ENCODE data around the gene CCN2.

Gene CCN2

GRCh38 chr6:131963063-131963462 lies 11.9 kb upstream of the CCN2 start:
- no peak for DNase-seq

DNA sequence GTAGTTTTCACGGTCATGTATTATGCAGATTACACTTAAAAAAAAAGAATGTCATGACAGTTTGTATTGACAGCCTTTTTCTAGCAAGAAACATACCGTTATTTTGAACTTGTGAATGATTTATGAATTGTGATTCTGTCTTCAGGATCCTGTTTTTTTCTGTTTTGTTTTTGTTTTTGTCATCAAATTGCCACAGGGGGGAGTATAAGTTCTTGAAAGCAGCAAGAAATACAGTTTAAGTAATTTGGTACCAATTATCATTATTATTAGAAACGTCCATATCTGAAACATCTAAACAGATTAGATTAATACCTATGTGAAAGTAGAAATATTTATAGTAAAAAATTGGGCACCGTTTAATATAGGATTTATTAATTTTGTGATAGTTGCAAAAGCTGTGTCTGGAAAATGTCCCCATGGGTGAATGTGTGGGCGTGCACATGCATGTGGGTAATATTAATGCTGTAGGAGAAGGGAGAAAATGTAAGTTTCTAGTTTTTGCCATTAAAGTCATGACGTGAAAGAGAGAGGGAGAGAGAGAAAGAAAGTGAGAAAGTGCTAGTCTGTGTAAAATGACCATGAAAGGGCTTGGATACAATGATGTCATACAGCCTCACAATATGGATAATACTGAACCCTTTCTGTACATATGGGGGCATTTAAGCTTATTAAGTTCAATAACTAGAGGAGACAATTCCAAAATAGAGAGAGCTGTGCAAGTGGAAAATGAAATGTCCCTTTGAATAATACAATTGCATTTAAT lies 9.4 kb upstream of the CCN2 start:
- DNase-seq: no peak

- DNase-seq: no peak
Observed at GRCh38 chr6:131958542-131959470, 7.6 kb upstream of the CCN2 start.

GRCh38 chr6:131958095-131958494 lies 6.9 kb upstream of the CCN2 start:
- no peak for DNase-seq

DNA sequence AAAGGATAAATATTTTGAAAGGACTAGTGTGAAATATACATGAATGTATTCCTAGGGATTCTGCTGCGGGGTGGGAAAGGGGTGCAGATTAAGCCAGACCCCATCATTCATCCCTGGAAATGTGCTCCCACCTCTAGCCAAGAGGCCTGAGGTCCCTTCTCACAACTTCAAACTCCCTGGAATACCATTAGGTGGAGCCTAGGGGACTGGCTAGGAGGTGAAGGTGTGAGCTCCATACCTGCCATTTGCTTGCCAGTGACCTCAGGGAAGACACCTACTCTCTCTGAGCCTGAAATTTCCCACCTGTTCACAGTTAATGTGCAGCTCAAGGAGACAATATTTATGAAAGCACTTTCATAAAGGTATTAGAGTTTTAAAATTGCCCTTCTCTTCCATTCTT lies 4.7 kb upstream of the CCN2 start:
- no peak for DNase-seq

DNA sequence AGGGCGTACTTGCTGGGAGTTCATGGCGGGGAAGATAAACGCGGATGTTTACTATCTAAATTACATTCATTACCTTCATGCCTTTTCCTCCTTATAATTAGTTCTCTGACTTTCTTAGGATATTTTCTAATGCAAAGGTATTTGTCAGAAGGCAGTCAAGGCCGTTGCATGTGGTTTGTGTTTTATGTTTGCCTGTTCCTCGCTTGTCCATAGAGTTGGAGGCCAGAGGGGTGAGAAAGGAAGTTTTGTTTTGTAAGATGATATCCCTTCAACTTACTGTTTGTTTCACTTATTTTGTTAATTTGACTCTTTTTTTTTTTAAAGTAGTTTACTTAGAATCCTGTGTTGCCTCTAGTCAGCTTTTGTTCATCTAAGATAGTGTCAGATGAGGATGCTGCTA lies 4.0 kb upstream of the CCN2 start:
- no peak for DNase-seq

DNA sequence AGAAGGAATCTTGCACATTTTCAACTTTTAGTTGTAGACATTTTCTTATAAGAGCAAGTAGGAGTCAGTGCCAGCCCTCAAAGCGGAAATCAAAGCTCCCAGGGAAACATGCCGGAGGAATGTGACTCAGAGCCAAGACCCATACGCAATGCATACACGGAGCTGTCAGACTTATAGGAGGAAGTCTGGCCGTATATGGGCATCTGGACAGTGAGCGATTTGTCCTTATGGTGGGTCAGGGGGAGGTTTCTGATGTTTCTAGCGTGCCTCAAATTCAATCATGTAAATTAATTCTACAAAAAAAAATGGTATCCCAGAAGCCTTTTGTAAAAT lies 3.6 kb upstream of the CCN2 start:
- peak; percentile 94 for DNase-seq

- DNase-seq: no peak
Observed at GRCh38 chr6:131954059-131954774, 3.0 kb upstream of the CCN2 start.

- no peak for DNase-seq
Observed at GRCh38 chr6:131952886-131953509, 1.8 kb upstream of the CCN2 start.

DNA sequence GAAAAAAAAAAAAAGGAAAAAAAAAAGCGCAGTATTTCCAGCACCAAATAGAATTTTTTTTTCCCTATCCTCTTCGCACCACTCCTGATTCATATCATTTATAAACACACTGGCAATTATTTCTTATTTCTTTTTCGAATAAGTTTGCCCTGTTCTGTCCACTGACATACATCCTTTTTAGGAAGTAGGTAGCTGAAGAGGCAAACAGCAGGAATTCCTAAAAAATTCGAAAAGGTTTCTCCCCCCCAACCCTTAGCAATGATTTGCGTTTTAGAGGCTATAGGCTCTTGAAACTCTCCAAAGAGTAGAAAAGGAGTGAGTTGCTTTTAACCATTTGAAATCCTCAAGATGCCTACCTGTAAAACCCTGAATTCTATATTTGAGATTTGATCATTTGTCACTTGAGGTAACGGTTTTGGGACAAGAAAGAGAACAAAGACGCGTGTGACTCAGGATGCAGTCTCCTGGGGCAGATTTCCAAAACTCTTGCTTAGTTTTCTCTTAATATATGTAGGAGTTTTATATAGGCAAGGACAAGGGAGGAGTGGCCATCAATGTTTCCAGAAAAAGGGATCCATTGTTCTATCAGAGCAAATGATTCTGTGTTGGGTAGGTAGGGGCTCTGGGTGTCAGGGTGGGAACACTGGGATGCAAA lies 531 bp upstream of the CCN2 start:
- no peak for DNase-seq

DNA sequence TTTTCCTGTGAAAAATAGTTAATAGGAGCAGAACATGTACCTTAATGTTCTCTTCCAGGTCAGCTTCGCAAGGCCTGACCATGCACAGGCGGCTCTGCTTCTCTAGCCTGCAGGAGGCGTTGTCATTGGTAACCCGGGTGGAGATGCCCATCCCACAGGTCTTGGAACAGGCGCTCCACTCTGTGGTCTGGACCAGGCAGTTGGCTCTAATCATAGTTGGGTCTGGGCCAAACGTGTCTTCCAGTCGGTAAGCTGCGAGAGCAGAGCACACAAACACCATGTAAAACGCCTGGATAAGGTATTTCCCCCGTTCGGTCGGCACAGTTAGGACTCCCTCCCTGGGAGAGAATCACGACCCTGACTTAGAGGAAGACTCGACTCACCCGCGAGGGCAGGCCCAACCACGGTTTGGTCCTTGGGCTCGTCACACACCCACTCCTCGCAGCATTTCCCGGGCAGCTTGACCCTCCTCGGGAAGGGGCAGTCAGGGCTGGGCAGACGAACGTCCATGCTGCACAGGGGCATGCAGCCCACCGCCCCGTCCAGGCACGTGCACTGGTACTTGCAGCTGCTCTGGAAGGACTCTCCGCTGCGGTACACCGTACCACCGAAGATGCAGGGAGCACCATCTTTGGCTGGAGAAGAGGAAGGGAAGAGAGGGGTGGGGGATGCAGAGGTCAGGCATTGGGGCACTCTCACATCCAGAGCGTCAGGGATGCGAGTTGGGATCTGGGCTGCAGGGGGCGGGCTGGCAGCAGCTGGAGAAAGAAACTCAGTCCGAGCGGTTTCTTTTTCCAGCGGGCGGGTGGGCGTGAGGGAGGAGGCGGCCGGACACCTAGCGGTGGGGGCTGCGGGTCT lies 1.0 kb downstream of the CCN2 start:
- DNase-seq: peak; percentile 94

DNA sequence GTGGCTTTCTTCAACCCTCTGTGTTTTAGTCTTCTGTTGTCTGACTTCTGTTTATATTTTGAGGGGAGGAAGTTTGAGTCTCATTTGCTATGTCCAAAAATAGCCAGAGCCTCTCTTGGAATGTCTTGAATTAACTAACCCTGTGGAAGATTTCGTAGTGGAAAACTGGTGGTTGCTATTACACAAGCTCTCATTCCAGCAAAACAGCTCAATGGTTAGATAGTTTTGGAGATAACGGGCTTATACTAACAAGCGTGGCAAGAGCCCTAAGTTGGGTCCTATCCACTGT lies 1.6 kb downstream of the CCN2 start:
- no peak for DNase-seq

DNA sequence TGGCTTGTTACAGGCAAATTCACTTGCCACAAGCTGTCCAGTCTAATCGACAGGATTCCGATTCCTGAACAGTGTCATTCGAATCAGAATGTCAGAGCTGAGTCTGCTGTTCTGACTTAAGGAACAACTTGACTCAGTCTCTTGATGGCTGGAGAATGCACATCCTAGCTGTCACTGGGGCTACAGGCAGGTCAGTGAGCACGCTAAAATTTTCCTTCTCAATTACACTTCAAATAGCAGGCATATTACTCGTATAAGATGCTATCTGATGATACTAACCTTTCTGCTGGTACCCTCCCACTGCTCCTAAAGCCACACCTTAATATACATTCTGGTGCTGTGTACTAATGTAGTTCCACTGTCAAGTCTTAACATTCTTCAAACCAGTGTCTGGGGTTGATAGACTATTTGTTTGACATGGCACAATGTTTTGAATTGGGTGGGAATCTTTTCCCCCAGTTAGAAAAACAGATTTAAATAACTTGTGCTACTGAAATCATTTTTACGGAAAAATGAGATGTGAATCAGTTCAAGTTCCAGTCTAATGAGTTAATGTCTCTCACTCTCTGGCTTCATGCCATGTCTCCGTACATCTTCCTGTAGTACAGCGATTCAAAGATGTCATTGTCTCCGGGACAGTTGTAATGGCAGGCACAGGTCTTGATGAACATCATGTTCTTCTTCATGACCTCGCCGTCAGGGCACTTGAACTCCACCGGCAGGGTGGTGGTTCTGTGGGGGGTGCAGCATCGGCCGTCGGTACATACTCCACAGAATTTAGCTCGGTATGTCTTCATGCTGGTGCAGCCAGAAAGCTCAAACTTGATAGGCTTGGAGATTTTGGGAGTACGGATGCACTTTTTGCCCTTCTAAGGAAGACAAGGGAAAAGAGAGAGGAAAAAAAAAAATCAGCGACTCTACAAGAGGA lies 2.2 kb downstream of the CCN2 start:
- peak; percentile 41 for DNase-seq

DNA sequence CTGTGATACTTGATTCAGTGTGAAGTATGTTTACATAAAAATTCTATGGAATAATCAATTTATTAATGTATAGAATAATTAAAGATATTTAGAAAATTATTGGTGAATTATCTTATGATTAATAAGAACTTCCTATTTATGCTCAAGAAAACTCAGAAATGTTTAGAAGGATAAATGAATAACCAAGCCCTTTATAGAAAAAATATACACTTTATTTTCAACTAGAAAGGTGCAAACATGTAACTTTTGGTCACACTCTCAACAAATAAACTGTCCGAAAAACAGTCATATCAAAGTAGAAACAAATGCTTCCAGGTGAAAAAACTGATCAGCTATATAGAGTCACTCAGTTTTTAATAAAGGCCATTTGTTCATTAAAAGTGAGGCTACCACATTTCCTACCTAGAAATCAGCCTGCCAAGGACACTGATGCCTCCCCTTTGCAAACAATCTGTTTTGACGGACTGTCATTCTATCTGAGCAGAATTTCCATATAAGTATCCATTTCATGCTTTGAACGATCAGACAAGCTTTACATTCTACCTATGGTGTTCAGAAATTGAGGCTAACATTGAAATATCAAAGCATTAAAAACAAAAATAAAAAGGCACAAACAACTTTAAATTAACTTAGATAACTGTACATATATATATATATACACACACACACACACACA lies 3.0 kb downstream of the CCN2 start:
- no peak for DNase-seq

DNA sequence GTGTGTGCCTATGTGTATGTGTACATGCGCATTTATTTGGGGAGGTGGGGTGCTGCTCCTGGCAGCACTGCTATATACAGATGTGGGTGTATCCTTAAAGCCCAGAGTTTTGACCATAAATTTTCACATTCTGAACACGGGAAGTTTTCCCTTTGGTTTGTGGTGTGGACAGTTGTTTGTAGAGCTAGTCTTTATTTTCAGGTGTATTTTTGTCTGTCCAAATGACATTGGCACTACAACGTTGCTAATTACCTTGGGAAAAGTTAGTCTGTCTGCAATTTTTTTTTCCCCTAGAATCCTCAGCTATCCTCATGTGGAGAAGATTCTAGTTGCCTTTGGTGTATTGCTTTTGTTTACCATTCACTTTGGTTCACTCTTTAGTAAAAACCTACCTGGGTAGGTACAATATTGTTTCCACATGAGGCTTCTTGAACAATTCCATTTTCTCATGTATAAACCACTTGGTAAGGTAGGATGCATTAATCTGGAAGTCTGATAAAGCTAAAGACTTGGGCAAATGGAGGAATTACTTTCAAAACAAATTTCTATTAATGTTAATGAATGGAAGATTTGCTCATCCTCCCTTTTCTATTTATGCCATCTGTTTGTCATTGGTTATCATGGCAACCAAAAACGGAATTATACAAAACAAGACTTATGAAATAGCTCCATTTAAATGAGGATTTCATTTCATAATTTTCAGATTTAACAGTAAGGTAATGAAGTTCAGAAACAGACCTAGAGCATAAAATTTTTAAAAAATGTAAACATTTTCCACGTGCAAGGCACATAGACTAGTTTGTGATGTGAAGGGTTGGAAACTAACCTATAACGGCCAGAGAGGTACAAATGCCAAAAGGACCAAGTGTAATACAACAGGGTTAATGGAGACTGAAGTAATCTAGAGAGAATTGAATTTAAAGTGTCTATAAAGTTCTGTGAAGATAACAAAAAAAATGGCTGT lies 3.9 kb downstream of the CCN2 start:
- no peak for DNase-seq

DNA sequence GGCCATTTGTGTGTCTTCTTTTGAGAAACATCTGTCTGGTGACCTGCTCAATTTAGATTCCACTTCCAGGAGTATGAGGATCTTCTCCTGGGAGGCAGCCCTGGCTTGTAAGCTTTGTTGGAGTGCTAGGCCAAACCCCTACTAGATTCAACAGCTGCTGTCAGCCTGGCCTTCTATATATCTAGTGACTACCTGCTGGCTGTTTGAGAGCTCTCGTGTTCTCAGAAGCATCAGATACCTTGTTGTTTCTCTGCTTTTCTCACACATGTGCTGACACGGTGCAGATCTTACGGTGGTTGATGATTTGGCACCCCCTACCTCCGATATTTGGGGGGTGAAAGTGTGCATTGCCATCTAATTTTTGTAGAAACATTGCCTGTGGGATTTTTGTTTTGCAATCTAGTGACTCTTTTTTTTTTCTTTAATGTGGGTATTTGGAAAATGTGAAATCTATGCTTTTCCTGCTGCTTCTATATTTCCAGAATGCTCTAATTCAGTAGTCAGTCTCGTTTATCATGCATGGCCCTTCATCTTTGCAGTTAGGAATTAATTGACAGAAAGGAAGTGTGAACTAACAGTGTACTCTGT lies 4.7 kb downstream of the CCN2 start:
- peak; percentile 45 for DNase-seq

DNA sequence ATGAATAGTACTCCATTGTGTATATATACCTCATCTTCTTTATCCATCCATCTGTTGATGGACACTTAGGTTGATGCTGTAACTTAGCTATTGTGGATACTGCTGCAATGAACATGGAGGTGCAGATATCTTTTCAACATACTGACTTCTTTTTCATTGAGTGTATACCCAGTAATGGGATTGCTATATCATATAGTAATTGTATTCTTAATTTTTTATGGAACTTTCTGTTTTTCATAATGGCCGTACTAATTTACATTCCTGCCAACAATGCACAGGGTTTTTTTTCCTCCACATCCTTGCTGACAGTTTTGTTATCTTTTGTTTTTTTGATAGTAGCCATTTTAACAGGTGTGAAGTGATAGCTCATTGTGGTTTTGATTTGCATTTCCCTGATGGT lies 5.2 kb downstream of the CCN2 start:
- no peak for DNase-seq
